ENCODE results near the gene MEIS1.

MEIS1 gene

DNA sequence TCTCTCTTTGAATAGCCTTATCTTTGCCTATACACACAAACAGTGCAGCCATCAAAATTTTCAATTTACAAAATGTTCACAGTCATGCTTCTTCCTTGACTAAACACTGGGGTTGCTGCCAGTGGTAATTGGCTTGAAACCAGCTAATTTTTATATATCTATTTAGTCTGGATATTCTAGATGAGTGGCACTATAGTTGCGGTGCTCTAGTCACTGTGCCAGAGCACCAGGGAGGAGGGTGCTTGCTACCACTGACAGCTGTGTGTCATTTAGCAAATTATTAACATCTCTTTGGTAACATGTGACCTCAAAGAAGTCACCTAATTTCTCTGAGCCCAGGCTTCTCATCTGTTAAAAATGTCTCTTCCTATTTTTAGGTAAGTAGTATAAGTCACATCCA is 130.4 kb downstream of the MEIS1 start:
- no peak for DNase-seq

- no peak for DNase-seq
Observed at GRCh38 chr2:66566726-66567399, 131.9 kb downstream of the MEIS1 start.

GRCh38 chr2:66567729-66568128 is 132.8 kb downstream of the MEIS1 start:
- no peak for DNase-seq

GRCh38 chr2:66568650-66569300 is 133.8 kb downstream of the MEIS1 start:
- no peak for DNase-seq

GRCh38 chr2:66569321-66569851 is 134.5 kb downstream of the MEIS1 start:
- DNase-seq, result no peak

DNA sequence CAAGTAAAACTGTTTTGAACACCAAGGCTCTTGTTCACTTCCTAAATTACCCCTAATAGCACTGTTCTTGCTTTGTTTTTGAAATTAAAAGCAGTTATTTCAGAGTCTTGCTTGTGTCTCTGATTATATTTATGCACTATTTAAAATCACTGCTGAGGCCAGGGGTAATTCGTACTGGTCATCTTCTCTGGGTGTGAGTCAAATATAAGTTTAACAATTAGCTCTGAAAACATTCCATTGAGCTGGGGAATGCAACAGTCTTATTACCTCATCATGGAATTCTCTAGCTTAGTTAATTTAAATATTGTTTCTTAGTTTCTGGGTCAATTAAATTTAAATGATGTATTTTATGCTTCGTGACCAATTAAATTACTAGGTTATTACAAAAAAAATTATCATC is 135.0 kb downstream of the MEIS1 start:
- no peak for DNase-seq

DNA sequence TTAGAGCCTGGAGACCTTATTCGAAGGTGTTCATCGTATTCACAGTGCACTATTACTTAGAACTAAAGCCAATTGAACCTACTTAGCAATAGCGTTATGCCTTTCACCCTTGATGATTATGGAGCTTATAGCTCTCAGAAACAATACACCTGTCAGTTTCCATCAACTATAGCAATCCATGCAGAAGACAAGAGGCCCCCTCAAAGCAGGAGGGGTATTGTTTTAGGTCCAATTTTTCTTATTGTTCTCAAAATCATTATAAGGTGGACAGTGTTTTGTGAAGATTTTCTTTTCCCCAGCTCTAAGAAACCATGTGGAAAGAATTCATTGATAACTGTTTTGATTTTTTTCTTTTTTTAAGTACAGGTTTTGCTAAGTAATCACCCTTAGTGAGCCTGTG is 135.5 kb downstream of the MEIS1 start:
- no peak for DNase-seq

DNA sequence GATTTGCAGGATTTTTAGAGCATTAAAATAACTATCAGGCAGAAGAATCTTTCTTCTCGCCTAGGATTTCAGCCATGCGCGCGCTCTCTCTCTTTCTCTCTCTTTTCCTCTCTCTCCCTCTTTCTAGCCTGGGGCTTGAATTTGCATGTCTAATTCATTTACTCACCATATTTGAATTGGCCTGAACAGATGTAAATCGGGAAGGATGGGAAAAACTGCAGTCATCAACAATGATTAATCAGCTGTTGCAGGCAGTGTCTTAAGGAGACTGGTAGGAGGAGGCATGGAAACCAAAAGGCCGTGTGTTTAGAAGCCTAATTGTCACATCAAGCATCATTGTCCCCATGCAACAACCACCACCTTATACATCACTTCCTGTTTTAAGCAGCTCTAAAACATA is 137.0 kb downstream of the MEIS1 start:
- DNase-seq, result no peak

- DNase-seq, result no peak
Observed at GRCh38 chr2:66572391-66572790, 137.5 kb downstream of the MEIS1 start.

DNA sequence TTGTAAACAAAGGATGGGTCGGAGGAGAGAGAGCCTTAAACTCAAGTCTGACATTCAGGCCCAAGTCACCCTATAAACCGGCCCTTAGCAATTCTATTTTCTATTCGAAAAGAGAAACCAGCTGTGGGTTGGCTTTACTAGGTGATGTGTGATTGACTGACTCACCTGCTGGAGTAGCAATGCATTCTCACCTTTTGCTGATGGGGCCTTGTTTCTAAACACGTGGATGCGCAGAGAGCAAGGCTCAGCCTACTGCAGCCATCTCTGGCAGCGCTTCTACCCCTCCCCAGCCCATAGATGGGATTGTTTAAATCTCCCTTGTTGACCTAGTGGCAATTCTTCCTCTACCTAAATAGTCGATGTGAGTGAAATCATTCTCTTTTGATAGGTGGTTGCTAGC is 138.5 kb downstream of the MEIS1 start:
- DNase-seq, result no peak

DNA sequence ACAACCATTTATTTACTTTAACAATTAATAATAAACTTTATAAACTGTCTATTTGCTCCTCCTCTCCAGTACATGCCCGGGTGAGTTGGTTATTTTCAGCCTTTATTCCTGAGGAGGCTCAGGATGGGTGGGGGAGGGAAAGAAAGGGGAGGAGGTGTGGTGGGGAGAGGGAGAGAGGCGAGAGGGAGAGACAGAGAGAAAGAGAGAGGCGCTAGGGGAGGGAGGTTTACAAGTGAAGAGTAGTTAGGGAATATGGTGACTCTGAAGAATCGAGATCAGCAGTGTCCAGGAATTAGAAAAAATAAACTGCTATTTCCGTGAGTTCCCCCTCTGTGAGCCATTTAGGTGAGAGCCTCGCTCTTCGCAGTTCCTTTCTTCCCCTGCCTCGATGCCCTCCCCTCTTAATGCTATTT is 138.9 kb downstream of the MEIS1 start:
- DNase-seq, result no peak

DNA sequence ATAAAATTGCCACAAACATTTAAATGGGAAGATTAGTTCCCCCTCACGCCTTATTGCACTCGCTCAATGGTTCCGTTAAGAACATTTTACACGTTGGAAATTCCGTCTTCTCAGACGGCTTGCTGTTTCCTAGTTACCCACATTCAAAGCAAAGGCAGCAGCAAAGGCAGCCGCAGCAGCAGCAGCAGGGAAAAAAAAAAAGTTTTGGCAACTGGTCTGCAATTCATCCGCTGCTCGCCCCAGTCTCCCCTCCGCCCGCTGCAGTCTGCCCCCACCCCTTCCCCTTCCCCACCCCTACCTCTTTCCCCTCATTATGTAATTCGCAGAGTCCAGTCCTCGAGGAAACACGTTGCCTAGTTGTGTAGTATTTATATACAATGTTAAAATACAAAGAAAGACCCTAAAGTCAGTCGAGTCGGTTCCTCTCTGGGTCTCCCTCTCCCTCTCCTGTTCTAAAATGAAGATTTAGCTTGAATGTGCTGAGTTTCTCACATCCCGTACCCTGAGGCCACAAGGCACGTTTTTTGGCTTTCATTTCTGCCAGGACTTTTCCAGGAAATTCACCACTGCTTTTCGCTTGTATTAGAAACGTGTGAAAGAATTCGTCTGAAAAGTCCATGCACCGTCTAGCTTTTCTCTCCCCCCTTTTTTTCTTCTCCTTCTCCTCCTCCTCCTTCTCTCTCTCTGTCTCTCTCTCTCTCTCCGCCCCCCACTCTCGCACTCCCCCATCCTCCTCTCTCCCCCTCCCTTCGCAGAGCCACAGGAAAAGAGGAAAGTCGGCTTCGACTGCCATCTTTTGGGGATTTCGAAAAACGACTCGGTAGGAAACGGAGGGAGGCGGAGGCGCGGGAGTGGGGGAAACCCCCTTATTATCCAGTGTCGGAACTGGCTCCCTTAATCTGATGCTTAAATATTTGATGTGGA is 140.0 kb downstream of the MEIS1 start:
- DNase-seq, result peak in 47 of 56 donors; percentile 20 to 74 (median 45)

DNA sequence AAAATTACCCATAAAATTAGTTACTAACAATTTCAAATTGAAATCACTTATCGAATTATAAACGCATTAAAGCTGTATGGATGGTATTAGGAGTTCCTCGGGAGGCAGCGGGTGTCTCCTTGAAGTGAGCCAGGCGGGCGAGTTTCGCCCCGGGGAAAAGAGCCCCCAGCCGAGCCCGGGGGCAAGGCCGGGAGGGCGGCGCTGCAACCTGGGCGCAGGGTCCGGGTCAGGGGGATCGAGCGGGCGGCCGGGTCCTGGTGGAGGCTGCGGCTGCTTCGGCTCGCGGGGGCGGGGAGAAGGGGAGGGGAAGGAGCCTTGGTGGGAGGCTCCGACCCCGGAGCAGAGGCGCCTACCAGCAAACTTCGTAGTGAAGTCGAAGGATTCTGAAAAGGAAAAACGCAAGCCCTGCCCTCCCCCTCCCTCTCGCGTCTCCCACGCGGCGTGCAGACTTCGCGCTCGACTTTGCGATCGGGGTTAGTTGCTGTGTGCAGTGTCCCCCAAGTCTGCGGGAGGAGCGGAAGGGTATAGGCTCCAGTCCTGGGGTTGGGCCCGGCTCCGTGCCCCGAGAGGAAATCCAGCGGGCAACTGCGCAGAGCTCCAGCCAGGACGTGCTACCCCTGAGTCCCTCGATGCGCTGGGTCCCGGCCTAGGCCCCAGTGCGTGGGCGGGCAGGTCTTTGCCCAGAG is 140.8 kb downstream of the MEIS1 start:
- no peak for DNase-seq

GRCh38 chr2:66576311-66576560 is 141.3 kb downstream of the MEIS1 start:
- no peak for DNase-seq

DNA sequence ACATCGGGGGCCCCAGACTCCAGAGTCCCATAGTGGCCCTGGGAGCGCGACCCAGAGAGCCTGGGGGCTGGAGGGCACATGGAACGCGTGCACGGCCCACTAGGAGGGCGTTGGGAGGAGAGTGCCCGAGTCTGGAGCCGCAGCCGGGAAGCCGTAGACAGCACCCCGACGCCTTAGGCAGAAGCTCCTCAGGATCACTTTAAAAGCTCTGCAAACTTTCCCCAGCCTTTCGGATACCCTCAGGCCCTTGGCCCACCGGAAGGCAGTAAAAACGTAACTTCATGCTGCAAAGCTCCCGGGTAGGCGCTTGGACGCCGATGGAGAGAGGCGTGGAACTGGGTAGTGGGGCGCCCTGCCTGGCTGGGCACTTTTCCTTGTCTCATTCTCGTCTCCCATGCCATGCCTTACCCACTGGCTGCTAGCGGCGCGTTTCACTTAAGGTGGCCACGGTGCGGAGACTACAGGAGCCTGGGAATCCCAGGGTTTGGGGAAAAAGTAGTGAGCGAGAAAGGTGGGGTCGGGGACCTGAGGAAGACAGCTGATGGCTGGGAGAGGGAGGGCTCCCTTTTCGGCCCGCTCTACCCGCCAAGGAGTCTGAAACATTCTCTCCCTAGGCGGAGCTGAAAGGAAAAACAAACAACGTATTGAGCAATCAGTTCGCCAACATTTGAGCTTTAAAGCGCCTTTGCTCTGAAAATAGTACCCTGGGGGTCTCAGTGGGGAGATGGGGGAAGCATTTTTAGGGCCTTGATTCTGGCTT is 141.8 kb downstream of the MEIS1 start:
- DNase-seq, result peak in 1 of 56 donors; percentile 9

DNA sequence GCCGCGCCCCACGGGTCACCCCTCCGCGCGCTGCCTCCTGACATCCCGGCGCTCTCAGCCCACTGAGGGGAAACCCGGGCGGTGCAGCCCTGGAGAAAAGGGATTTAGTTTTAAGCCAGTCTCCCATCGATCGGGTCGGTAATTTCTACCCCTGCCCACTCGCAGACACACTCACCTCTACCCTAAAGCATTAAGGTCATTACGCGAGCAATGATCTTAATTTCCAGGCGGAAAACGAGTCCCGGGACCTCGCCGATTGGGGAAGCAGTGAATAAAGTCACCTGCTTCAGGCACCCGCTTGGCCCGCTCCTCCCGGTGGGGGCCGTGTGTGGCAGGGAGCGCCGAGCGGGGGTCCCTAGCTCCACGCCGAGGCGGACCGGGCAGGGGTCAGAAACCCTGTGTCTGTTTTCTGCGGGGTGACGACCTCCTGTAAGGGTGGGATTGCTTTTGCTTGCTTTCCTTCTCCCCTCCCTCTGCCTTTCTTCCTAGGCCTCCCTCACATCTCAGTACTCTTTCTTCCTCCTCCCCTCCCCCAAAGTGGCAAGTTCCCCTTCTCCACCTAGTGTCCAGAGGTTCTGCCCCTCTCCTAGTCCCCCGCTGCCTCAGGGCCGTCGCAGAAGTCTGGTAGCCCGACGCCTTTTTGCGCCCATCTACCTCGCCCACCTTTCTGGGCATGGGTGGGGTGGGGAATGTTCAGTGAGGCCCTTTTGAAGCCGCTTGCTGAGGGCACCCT is 142.6 kb downstream of the MEIS1 start:
- DNase-seq, result no peak

- no peak for DNase-seq
Observed at GRCh38 chr2:66578054-66578686, 143.2 kb downstream of the MEIS1 start.

GRCh38 chr2:66578687-66579106 is 143.8 kb downstream of the MEIS1 start:
- no peak for DNase-seq
